Activated CD4-positive, CD25-positive, alpha-beta regulatory T cell treated with anti-CD3 and anti-CD28 coated beads, Interleukin-2, amount 50 U/mL, for 16 hours (primary cell): ENCODE data around the gene ABCD4.
"Not testable (repeated sequence)": the region's sequence is repeated elsewhere in the genome, so short reads cannot be mapped to it uniquely, and the experiment has no call there.

ENCODE experiments used
- DNase-seq: peaks from one replicate; pipeline ENCODE4 v3.0.0-alpha.2; 2020; ENCODE audit warnings: low read depth, low spot score

Gene ABCD4

GRCh38 chr14:74302634-74303569 lies at the start of gene ABCD4:
ABCD4 (minus strand) TSS chr14:74302934; CDS start chr14:74302912, 22 bp downstream.
- DNase-seq: peak; percentile 74

GRCh38 chr14:74350928-74351323 lies 48.2 kb upstream of the ABCD4 start:
- DNase-seq: no peak

GRCh38 chr14:74350211-74350927 lies 47.6 kb upstream of the ABCD4 start:
- DNase-seq: no peak

- no peak for DNase-seq
These were observed 47.0 kb upstream of the ABCD4 start for GRCh38 chr14:74349757-74350156.

DNA sequence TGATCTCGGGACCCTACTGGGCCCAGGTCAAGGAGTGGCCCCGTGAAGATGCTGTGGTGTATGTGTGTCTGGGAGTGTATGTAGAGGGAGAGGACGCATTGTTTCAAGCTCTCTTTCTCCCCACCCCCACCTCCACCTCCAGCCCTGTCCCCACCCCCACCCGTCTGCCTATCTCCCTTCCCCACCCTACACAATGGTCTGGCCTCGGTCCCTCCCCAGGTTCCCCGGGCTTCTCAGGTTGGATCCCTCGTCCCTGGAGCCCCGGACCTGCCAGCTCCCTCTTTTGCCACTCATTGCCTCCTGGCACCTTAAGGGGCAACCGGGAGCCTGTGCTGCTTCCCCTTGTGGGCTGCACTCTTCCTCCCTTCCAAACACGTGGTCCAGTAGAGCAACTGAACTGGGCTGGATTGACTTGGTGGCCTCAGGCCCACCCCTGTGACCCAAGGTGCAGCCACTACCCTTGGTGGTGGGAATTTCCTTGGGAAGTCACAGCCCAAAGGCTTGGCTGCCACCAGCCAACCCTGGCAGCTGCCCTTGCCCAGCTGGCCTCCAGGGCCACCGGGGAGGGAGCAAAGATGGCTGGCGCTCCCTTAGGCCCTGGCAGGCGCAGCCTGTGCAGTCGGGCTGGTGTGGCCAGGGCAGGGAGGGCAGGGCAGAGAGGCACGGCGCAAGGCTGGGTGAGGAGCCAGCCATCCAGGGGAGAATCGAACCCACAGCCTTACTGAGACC lies 46.2 kb upstream of the ABCD4 start:
- no peak for DNase-seq

DNA sequence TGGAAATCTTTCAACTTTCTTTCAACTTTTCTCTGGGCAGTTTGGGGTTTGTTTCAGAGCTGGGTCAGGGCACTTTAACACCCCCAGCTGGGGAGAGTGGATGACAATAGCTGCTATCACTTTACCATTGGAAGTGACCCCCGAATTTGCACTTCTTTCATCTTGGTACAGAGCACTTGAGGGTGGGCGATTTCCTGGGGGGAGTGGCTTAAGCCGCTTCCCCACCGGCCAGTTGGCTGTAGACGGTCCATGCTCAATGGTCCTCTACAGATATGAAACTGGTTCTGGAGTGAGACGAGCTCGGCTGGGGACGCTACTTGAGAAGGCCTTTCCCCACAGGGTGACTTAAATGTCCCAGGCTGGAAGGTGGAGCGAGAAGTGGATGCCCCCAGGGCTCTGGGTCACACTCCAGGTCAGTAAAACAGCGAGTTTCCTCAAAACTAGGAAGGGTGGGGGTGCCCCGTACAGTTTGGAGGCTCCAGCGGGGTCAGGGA lies 45.6 kb upstream of the ABCD4 start, which contains the start of gene VRTN:
VRTN (plus strand) TSS at position 231 of the 494 bp plus-strand sequence. CDS start 8,313 bp downstream, outside the sequence.
- DNase-seq: no peak

GRCh38 chr14:74347795-74348100 lies 45.0 kb upstream of the ABCD4 start:
- DNase-seq: no peak

GRCh38 chr14:74347097-74347794 lies 44.5 kb upstream of the ABCD4 start:
- DNase-seq: no peak

- DNase-seq: no peak
These were observed 43.6 kb upstream of the ABCD4 start for GRCh38 chr14:74346341-74346740.

DNA sequence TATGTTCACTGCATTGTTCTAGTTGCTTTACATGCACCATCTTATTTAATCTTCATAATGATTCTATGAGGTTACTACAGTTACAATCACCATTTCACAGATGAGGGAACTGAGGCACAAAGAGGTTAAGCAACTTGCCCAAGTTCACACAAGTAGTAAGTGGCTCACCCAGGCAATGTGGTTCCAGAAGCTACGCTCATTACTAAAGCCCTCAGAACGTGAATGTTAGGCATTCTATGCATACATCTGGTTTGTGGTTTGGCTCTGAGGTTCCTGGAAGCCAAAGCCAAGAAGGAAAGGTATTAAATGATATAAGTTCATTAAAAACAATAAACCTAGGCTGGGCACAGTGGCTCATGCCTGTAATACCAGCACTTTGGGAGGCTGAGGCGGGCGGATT lies 31.2 kb upstream of the ABCD4 start:
- DNase-seq: no peak

GRCh38 chr14:74329950-74330552 lies 27.3 kb upstream of the ABCD4 start:
- not testable (repeated sequence) for DNase-seq

- DNase-seq: no peak
These were observed 23.8 kb upstream of the ABCD4 start for GRCh38 chr14:74326369-74327152.

DNA sequence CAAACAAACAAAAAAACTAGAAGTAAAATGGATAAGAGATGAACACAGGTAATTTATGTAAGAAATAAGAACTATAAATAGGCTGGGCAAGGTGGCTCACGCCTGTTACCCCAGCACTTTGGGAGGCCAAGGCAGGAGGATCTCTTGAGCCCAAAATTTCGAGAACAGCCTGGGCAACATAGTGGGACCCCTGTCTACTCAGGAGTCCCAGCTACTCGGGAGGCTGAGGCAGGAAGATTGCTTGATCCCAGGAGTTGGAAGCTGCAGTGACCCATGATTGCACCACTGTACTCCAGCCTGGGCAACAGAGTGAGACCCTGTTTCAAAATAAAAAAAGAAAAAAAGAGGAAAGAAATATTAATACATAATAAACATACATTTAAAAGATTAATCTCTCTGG lies 22.7 kb upstream of the ABCD4 start:
- no peak for DNase-seq

- DNase-seq: no peak
These were observed 22.2 kb upstream of the ABCD4 start for GRCh38 chr14:74324931-74325361.

DNA sequence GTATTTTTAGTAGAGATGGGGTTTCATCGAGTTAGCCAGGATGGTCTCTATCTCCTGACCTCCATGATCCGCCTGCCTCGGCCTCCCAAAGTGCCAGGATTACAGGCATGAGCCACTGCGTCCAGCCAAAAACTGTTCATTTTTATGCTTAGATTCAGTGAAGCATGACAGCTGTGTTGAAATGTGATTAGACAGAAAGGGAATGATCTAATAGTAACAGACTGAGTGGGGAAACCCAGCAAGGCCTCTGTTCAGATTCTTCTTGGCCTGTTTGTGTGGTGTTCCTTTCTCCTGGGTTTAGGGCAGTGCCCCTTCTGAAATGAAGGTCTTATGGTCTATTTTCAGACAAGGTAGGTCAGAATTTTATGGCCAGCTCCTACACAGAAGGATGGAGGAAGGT lies 11.8 kb upstream of the ABCD4 start:
- DNase-seq: no peak

GRCh38 chr14:74313601-74314000 lies 10.9 kb upstream of the ABCD4 start:
- DNase-seq: no peak

- DNase-seq: no peak
These were observed 9.4 kb upstream of the ABCD4 start for GRCh38 chr14:74312161-74312560.

DNA sequence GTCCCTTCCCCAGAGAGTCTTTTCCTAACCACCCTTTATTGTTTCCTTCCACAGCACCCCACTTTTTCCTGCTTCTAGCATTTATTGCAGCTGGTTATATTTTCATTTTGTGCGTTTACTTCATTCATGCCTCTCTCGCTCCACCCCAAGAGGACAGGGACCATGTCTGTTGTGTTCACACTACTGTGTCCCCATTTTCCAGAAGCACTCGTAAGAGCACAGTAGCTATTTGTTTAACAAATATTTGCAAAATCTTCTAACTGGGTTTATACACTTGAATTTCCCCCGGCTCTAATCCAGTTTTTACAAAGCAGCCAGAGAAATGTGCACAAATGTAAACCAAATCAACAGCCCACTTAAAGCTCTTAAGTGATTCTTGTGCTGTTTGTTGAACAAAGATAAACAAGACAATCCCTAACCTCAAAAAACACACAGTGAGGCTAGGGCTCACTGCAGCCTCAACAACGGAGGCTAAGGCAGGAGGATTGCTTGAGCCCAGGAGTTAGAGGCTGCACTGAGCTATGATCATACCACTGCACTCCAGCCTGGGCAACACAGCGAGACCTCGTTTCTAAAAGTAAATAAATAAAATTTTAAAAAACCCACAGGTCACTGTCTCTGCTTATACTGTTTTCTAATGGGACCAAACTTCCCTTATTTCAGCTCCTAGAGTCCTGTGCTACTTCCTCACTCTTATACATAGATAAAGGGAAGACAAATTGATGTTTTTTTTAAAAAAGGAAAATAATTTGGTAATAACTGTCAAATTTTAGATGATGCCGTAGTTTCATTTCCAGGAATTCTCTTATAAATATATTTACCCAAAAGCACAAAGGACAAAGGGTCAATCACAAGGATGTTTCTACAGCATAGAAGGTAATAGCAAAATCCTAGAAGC lies 6.6 kb upstream of the ABCD4 start:
- no peak for DNase-seq

DNA sequence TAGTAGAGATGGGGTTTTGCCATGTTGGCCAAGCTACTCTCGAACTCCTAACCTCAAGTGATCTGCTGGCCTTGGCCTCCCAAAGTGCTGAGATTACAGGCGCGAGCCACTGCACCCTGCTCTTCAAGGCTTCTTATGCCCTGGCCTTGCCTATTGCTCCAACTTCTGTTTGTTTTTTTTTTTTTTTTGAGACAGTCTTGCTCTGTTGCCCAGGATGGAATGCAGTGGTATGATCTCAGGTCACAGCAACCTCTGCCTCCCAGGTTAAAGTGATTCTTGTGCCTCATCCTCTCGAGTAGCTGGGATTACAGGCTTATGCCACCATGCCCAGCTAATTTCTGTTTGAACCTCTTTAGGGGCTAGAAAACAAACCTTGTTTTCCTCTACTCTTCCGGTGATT lies 6.0 kb upstream of the ABCD4 start:
- DNase-seq: no peak
